ENCODE results near the gene DEPDC7. TPM values are rescaled to one million over a fixed set of nuclear protein-coding genes. Genes with fewer than 3 reads are reported as not detected.

Gene DEPDC7
- total RNA-seq (2014; rRNA removed; shearing (Covaris generic)): 25.3 and 26.0 TPM in 2 replicates

GRCh38 chr11:33015621-33016551 is at the start of gene DEPDC7:
TSS of gene DEPDC7 (plus strand) at chr11:33015878. CDS start at chr11:33015956, 78 bp downstream.

GRCh38 chr11:33039274-33040032 is 23.8 kb downstream of the DEPDC7 start, which contains the start of gene TCP11L1:
TSS of gene TCP11L1 (plus strand) at chr11:33039572. CDS start at chr11:33043774, 4,202 bp downstream.

Small RNA genes within 50 kb of the gene (small RNA-seq; reads per million reads assigned to genes)
- gene RF00019: not detected

Other genes with a start within 250 kb of the DEPDC7 start
- gene CCDC73, start 221.2 kb upstream of the DEPDC7 start, total RNA-seq (2014; rRNA removed; shearing (Covaris generic)): not detected in 2 replicates
- 0.23 and 0.37 TPM in 2 replicates for gene PRRG4, start 186.0 kb upstream of the DEPDC7 start, total RNA-seq (2014; rRNA removed; shearing (Covaris generic))
- gene QSER1, start 123.1 kb upstream of the DEPDC7 start, total RNA-seq (2014; rRNA removed; shearing (Covaris generic)): 19.5 and 20.0 TPM in 2 replicates
- 17.5 and 45.6 TPM in 2 replicates for gene TCP11L1, start 23.7 kb downstream of the DEPDC7 start, total RNA-seq (2014; rRNA removed; shearing (Covaris generic))
- 30.2 and 32.9 TPM in 2 replicates for gene CSTF3, start 145.6 kb downstream of the DEPDC7 start, total RNA-seq (2014; rRNA removed; shearing (Covaris generic))
- gene HIPK3, start 241.5 kb downstream of the DEPDC7 start, total RNA-seq (2014; rRNA removed; shearing (Covaris generic)): 13.9 and 18.6 TPM in 2 replicates